ENCODE data around the gene CCT5.
A peak's percentile ranks its signal among the peaks of the same experiment; 100 is the strongest.
"Not testable (repeated sequence)": the region's sequence is repeated elsewhere in the genome, so short reads cannot be mapped to it uniquely, and the experiment has no call there.

Gene CCT5

DNA sequence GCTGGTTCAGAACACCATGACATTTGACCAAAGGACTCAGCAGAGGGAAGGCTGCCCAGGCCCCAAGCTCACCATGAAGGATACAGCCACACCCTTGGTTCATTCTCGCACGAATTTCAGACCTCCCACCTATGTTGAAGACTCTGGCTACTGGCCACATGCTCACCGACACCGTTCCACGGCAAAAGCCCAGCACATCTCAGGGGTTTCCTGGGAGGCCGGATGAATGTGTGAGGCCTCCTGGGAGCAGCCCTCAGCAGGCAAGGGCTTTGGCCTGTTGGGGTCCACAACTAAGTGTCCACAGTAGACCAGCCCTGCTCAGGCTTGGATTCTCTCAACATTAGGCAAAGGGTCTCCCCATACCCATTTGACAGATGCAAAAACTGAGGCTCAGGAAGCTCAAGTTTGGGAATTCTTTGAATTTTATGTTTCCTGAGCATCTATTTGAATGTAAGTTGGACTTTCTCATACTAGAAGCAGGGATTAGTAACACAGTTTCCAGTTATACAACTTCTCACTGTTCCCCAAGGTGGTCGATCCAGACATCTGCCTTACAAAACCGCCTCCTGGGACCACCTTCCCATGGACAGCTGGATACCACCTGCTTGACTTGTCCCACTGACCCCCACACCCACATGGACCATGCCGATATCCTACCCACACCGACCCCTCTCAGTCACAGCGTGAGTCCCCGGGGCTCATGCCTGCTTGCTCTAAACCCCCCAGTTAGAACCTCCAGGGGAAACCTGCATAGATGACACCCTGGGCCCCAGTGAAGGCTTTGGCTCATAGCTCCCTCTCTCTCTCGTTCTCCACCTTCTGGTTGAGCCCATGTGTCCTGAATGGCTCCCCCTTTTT lies 27.9 kb downstream of the CCT5 start:
- POLR2A ChIA-PET = no interaction called here
- CTCF ChIA-PET = interaction anchor here (0.6 to 1.5 kb wide), 4 partner anchors 15 to 424 kb away, joined by 3 to 4 read pairs (median 3); no protein-coding TSS in a partner anchor
- DNase-seq (ENCODE audit: extremely low spot score) = no peak
- TF ChIP-seq CTCF (IDR thresholded peaks at IDR 0.05; ENCODE audit: control extremely low read depth, extremely low read depth, low read depth, missing control alignments) = no peak

GRCh38 chr5:10278658-10279279 lies 28.7 kb downstream of the CCT5 start:
- ChIA-PET POLR2A (no interaction called here), CTCF (interaction anchor here (0.8 to 1.3 kb wide), 3 partner anchors 9 to 79 kb away, joined by 3 to 4 read pairs (median 3); no protein-coding TSS in a partner anchor)
- no peak for DNase-seq (ENCODE audit: extremely low spot score)
- no peak for TF ChIP-seq CTCF (IDR thresholded peaks at IDR 0.05; ENCODE audit: control extremely low read depth, extremely low read depth, low read depth, missing control alignments)

GRCh38 chr5:10279328-10279727 lies 29.2 kb downstream of the CCT5 start:
- POLR2A ChIA-PET = no interaction called here
- TF ChIP-seq CTCF (IDR thresholded peaks at IDR 0.05; ENCODE audit: control extremely low read depth, extremely low read depth, low read depth, missing control alignments) = no peak
- no peak for DNase-seq (ENCODE audit: extremely low spot score)
- CTCF ChIA-PET = interaction anchor here (0.8 to 0.9 kb wide), 2 partner anchors 10 to 78 kb away, joined by 3 to 4 read pairs; no protein-coding TSS in a partner anchor

GRCh38 chr5:10279925-10280720 lies 30.0 kb downstream of the CCT5 start:
- CTCF ChIA-PET = interaction anchor here (1.3 kb wide), 1 partner anchor 77 kb away, joined by 3 read pairs; no protein-coding TSS in a partner anchor
- POLR2A ChIA-PET = no interaction called here

DNA sequence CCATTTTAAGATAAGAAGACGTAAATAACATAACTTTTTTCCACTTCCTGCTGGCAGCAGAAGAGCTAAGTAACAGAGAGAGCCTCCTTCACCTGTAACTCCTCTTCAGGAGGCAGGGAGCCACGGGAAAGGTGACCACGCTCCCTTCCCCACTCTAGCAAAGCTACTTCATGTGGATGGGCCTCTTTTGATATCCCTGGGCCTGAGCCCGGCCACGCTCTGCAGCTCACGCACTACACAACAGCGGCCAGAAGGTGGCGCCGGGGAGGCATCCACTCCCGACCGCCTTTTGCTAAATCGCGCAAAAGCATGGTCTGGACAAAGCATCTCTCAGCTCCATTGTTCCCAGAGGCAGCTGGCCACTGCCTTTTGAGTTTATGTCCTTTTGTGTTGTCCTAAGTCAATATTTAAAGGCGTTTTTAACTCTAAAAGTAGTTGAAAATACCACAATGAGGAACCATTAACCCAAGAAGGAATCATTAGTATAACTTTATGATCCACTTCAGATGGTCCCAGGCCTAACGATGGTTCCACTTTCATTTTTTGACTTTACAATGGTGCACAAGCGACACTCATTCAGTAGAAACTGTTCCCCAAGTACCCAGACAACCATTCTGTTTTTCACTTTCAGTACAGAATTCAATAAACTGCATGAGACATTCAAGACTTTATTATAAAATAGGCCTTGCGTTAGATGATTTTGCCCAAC lies 34.0 kb downstream of the CCT5 start:
- ChIA-PET POLR2A (no interaction called here), CTCF (interaction anchor here (0.6 to 2.8 kb wide), 39 partner anchors 9 to 470 kb away, joined by 3 to 18 read pairs (median 5); partner anchors contain the start of genes ATPSCKMT, CCT5, CMBL and MARCHF6)
- peak; percentile 92 for TF ChIP-seq CTCF (IDR thresholded peaks at IDR 0.05; ENCODE audit: control extremely low read depth, extremely low read depth, low read depth, missing control alignments)
- peak; percentile 85 for DNase-seq (ENCODE audit: extremely low spot score)

More at GRCh38 chr5:10279925-10280720, 30.0 kb downstream of the CCT5 start:
- no peak for DNase-seq (ENCODE audit: extremely low spot score)
- TF ChIP-seq CTCF (IDR thresholded peaks at IDR 0.05; ENCODE audit: control extremely low read depth, extremely low read depth, low read depth, missing control alignments) = no peak

DNA sequence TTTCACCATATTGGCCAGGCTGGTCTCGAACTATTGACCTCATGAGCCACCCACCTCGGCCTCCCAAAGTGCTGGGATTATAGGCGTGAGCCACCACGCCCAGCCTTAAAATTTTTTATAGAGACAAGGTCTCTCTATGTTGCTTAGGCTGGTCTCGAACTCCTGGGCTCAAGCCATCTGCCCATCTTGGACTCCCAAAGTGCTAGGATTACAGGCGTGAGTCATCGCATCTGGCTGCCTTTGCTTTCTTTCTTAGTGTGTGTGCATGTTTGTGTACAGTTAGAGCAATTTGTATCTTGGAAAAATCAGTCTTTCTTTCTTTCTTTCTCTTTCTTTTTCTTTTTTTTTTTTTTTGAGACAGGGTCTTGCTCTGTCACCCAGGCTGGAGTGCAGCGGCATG lies 35.3 kb downstream of the CCT5 start:
- CTCF ChIA-PET, POLR2A ChIA-PET: not testable (repeated sequence)

More for the DNA sequence above, 35.3 kb downstream of the CCT5 start:
- not testable (repeated sequence) for DNase-seq (ENCODE audit: extremely low spot score)

Measured in GM10248 (cell line).